Effector CD8-positive, alpha-beta T cell (primary cell): ENCODE results near the gene PRKAG2.

Experiments
- DNase-seq: peaks from one replicate; lab custom pipeline; 2025; lab: John Stamatoyannopoulos, UW

Gene PRKAG2

DNA sequence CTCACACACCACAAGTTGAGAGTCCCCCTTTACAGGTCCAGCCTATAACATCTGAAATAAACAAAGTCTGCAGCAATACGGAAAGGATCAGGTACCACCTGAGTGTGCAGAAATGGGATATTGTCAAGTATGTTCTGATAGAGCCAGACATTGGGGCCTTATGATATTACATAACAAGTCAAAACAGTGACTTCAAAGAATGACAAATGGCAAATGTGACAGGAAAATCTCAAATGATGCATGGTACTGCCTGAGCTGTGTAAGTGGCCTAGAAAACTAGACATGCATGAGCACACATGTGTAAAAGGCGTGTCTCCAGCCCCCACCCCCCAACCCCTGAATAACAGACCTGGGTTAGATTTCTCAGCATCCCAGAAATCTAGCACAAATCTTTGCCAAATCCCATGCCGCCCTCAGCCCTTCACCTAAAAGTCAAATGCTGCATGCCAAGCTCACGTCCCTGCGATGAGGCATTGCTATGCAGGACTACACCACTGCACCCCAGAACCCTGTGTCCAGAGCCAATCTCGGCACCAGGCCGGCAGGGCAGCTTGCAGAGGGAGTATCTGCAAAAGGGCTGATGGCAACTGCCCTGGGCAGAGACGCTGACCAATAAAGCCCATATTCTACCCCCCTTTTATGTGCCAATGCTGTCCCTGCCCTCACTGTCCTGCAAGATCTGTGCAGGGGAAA lies 58.8 kb downstream of the PRKAG2 start:
- DNase-seq: no peak

DNA sequence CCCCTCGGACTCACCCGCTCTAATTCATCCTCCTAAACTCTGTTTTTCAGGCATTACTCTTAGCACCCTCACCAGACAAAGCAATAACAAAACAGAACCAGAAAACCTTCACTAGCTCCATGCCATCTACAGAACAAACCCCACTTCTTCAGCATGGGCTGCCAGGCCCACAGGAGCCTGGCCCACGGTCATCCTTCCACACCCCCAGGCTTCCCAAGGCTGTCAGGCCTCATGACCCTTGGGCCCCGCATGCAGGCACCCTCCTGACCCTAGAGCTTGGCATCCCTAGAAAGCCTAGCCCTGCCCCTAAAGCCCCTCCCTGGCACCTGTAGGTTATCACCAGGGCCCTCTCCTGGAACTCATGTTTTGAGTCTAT lies 59.6 kb downstream of the PRKAG2 start:
- no peak for DNase-seq

GRCh38 chr7:151816562-151817314 lies 60.2 kb downstream of the PRKAG2 start:
- no peak for DNase-seq

DNA sequence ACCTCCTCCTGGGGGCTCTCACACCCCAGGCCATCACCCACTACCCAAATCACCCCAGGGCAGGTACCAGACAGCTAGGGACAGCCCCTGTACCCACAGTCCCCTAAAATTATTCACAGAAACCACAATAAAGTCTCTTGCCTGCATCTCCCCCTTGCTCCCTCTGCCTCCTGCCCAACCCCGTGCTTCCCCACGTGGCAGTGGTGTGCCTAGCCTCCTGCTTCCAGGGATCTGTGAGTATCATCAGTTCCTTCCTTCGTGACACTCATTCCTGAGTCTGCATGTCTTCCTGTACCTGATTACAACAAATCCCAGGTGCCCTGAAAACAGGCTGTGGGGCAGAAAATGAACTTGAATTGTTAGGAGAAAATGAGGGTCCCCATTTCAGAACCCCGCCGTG lies 61.5 kb downstream of the PRKAG2 start:
- DNase-seq: no peak

DNA sequence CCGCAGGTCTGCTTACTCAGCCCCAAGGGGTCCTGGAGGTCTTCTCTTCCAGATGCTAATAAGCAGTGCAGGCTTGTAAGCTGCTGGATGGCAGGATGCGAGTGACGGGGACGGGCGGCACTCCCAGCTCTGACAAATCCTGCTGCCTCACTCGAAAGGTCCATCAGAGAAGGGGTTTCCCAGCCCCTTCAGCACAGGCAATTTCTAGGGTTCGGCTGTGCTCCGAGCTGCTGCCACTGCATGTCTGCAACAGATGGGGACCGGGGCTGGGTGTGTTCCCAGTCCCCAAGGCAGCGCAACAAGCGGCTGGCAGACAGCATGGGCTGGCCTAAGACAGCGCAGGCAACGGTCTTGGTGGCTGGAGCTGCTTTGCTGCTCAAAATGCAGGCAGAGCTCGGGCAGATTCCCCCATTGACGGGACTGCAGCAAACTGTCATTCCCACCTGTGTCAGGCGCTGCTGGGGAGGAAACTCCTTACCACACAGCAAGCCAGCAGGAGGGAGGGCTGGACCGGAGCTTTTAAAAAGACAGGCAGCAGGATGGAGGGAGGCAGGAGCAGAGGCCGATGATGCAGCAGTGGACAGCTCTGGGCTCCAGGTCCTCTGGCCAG lies 62.4 kb downstream of the PRKAG2 start:
- DNase-seq: no peak

DNA sequence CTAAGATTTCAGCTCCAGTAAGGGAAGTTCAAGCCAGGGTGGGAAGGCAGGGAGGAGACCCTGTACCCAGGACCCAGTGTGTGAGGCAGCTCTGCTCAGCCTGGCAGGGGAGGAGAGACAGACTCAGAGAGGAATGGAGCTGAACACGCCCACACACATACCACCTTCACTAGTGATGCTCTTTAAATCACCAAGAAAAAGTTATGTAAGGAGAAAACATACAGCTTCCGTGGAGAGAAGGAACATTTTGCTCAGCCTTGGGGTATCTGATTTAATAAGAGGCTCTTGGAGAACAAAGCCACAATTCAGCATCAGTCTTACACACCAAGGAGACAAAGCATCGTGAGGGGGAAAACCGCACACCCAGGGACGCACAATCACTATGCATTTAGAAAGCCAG lies 62.9 kb downstream of the PRKAG2 start:
- no peak for DNase-seq

- DNase-seq: no peak
Observed at GRCh38 chr7:151813445-151813844, 63.5 kb downstream of the PRKAG2 start.

DNA sequence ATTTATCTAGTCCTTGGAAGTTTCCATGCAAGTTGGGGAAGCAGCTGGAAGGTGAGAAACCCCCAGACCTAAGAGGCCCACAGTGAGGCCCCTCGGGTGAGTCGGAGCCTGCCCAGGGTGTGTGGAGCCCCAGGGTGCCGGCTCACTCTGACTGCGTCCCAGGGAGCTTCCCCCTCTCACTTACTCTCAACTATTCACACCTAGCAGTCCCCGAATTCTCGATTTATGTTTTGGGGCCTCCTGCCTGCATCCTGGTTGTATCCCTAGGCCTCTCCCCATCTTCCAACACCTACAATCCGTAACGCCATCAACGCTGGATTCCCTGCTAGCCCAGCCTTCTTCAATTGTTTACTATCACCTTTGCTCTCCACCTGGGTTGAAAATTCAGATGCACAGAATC lies 63.9 kb downstream of the PRKAG2 start:
- no peak for DNase-seq

DNA sequence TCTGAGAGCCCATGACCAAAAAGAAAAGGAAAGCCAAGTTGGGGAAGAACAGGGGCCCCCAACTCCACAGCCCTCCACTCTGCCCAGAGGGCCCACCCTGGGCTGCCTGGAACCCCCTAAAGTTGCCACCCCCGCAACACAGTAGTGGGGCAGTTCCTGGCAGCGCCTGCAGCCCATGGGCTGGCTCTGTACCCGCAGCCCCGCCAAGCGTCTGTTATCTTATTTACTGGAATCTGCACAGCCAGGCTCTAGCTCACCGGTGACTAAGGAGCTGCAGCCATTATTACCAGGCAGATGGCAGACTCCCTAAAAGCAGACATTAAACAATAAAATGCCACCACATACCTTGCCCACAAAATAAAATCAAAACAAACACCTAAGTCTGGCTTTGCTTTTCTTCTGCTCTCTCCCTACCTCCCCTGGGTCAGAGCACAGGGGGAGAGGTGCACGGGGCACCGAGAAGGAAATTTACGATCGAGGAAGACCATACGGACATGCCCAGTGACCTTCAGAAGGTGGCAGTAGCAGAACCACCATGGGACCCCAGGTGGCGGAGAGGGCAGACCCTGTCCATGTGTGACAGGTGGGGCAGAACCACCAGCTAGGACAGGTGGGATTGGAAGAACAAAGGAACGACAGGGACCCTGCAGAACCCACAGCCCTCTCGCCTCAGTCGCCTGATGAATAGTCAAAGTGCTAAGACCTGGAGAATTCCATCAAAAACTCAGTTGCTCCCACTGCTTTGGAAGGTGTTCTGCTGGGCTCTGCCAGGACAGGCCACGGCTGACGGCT lies 66.3 kb downstream of the PRKAG2 start:
- no peak for DNase-seq

GRCh38 chr7:151809864-151810170 lies 67.1 kb downstream of the PRKAG2 start:
- DNase-seq: no peak

- DNase-seq: no peak
Observed at GRCh38 chr7:151809146-151809863, 67.6 kb downstream of the PRKAG2 start.

- no peak for DNase-seq
Observed at GRCh38 chr7:151808400-151809145, 68.3 kb downstream of the PRKAG2 start.

- no peak for DNase-seq
Observed at GRCh38 chr7:151807846-151808245, 69.1 kb downstream of the PRKAG2 start.

DNA sequence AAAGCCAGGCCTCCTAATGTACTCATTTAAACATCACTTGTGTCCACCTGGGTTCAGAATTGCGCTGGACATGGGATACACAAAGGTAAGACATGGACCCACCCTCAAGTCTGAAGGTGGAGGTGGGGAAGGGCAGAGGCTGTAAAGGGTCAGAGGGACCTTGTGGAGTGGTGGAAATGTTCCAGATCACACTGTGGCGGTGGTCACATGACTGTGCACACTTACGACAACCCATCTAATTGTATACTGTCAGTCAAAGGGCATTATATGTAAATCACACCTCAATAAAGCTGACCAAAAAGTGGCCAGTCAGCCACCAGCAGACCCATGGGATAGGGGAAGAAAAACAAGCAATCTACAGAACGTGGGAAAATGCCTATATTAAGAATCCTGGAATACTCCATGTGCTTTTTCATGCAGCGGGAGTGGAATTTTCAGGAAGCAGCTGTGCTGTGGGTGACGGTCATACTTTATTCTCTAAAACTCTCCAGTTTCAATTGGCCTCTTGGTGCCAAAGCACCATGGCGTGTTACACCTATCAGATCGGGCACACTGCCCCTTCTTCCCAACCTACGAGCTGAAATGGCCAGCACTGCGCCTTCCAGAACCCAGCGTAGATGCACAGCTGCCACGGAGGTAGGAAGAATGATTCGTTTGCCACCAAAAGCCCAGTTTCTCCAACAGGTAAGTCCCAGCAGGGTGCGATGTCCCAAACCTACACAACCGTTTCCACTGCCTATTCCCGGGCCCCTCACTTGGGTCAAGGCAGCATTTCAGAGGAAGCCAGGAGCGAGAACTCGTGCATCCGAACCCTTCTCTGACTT lies 69.8 kb downstream of the PRKAG2 start:
- no peak for DNase-seq

DNA sequence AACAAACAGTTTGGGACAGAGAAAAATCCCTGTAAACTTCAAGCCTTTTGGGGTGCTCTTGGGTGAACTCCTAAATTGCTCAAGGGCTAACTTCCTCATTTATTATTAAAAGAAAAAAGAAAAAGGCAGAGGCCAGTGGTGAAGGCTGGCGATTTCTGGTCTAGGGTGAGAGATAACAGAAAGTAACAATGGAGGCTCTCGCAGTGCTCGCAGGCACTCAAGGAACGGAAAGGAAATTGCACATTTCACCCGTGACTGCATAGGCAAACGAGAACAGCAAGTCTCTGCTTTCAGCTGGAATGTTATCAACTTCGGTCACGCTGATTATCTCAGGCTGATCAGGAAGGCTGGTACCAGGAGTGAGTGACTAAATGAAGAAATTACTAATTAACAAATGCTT lies 70.7 kb downstream of the PRKAG2 start:
- DNase-seq: no peak

DNA sequence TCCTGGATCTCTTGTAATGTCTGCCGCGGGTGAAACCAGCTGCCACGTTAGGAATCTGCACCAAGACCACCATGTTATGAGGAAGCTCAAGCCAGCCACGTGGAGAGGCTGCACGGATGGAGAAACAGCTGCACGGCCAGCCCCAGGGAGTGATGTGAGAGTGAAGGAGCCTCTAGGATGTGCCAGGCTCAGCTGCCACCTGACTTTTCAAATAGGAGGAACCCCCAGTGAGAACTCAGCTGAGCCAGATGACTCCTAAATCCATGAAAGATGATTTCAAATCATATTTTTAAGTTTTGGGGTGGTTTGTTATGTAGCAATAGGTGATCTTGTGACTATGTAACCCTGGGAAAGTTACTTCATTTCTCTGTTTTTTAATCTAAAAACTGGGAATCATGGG lies 71.7 kb downstream of the PRKAG2 start:
- no peak for DNase-seq

DNA sequence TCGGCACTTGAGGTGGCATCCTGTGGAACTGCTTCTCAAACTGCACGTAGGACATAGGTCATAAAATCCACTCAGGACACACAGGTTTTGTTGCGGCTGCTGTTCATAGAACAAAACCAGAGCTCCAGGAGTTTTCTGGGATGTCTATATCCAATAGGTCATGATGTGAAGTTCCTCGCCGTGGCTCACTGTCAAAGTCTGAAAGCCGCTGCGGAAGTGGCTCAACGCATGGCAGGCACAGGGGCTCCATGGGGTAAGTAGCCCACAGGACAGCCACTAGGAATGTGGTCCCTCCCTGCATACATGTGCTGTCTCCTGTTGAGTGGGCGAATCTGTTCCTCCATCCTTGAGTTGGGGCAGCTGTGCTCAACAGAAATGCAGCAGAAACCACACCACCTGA lies 72.2 kb downstream of the PRKAG2 start:
- no peak for DNase-seq

- DNase-seq: no peak
Observed at GRCh38 chr7:151803841-151804240, 73.1 kb downstream of the PRKAG2 start.

- no peak for DNase-seq
Observed at GRCh38 chr7:151802469-151802846, 74.5 kb downstream of the PRKAG2 start.

GRCh38 chr7:151801782-151802468 lies 75.0 kb downstream of the PRKAG2 start:
- DNase-seq: no peak
